EL (cell line): ENCODE measurements around the gene RCN2.
"Not testable (repeated sequence)": the region's sequence is repeated elsewhere in the genome, so short reads cannot be mapped to it uniquely, and the experiment has no call there.

Experiments
- DNase-seq: peaks from one replicate; pipeline ENCODE4 v3.0.0-alpha.2; 2016

RCN2 gene

DNA sequence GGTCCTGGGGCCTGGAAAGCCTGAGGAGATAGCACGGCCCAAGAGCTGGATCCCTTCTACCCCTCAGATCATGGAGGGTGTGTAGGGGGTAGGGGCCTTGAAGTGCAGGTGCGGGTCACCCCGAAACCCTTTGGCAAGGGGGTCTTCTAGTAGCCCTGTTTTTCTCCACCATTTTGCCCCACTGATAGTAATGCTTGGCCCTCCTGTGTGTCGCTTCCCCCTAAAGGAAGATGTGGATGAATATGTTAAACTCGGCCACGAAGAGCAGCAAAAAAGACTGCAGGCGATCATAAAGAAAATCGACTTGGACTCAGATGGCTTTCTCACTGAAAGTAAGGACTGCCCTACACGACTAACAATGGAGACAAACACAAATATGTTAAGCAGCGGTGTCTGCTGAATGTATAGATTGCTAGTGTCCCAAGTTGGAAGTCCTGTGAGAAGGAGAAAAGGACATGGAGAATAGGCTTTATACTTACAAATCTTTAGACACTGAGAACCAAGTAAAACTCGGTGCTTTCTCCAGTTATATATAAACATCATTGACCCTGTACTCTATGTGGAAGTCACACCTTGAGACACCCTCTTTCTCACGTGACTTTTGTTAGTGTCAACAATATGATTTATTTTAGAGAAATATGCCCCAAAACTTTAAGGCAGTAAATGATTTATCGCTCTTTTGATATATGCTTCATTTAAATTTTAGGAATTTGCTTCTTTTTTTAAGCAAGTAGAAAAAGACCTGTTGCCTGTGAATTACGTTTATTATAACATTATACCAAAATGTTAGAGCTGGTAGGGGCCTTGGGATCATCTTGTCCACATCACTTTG is 802 bp downstream of the RCN2 start:
- DNase-seq = peak; percentile 14

DNA sequence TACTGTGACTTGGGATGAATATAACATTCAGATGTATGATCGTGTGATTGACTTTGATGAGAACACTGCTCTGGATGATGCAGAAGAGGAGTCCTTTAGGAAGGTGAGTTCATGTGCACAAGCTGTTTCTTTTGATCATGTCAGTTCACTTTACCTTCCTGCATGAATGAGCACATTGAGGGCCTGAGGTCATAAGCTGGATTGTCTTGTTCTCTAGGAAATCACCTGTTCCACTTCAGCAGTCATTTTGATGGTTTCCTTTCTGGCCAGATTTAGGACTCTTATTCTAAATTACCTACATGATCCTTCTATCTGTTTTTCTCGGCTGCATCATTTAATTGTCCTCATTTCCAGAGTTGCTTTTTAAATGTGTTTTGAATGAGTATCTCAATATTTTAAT is 4.1 kb downstream of the RCN2 start:
- no peak for DNase-seq

DNA sequence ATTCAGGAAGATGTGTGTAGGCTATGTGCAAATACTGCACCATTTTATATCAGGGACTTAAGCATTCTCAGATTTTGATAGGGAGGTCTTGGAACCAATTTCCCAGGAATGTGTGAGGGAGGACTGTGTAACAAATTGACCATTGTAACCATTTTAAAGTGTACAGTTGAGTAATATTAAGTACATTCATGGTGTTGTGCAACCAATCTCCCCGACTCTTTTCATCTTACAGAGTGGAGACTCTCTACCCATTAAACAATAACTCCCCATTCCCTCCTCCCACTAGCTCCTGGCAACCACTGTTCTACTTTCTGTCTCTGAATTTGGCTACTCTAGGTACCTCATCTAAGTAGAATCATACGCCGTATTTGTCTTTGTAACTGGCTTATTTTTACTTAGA is 5.1 kb downstream of the RCN2 start:
- DNase-seq = no peak

DNA sequence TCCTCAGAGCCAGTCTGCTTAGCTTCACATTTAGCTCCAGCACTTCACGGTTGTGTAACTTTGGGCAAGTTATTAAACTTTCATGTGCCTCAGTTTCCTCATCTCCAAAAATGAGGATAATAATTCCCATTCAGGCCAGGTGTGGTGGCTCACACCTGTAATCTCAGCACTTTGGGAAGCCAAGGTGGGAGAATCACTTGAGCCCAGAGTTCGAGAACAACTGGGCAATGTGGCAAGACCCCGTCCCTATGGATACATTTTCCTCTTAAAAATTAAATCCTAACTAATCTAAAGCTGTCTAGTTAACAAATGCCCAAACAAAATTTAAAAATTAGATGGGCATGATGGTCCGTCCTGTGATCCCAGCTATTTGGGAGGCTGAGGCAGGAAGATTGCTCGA is 7.2 kb downstream of the RCN2 start:
- no peak for DNase-seq

DNA sequence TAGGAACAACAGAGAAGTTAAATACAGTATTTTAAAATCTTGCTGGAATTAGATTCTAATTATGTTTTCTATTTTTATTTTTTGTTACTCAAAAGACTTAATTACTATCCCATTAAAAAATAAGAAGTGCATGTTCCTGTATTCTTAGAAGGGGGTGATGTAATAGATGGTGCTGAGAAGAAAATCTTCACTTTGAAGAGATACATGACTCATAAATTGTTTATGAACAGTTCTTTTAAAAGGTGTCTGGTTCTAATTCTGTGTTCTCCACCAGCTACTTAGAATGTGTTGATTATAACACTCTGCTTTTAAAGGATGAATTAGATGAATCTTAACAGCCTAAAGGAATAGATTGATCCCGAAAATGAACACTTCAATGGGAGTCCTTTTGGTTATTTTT is 8.2 kb downstream of the RCN2 start:
- DNase-seq = no peak

DNA sequence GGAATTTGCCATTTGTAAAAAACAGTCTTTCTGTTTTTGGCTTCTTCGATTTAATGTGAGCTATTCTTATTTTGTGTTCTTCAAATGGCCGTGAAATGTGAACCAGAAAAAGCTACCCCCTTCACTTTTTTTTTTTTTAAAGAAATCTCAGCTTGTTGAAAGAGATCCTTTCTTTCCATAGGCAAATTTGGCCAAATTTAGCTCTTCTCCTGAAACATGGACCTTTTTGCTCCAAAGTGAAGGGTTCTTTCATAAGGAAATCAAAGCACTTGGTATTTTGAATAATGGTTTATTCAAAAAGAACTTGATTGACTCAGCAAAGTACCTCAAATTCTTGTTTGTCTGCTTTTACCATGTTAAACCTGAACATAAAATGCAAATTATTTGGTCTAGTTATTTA is 10.1 kb downstream of the RCN2 start:
- no peak for DNase-seq

DNA sequence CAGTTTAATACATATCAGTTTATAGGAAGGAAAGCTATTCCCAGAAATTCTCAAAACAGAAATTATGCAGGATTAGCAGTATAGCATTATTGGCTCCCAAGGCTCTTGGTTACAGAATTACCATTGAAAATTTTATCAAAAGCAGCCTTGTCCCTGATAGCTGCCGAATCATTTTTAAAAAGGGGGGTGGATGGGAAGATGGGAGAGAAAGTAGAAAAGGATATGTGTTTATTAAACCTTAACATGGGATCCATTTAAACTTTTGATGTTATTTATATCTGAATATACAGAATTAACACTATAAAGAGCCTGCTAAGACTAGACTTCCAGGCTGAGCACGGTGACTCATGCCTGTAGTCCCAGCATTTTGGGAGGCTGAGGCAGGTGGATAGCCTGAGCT is 10.8 kb downstream of the RCN2 start:
- DNase-seq = no peak

DNA sequence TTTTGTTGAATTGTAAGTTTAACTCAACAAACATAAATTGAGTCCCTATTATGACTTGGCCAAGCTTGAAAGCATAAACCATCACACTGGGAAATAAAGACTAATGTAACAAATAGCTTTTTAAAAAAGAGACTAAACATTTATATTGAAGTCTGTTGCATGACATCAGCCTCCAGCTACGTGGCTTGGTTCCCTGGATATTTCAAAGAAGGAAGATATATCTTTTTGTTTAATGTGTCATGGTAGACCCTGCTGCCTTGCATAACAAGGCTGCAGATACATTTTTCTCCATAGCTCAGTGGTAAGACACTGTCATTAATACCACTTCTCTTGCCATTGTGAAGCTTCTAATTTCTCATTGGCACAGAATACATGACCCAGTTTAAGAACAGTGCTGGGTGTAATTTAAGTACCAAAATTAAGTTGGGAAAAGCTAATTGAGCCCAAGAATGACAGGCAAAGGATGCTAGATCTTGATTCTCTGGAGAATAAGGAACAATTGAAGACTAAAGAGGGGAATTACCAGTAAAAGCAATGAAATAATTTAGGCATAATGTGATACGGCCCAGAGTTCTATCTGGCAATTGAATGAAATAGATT is 14.0 kb downstream of the RCN2 start:
- no peak for DNase-seq

DNA sequence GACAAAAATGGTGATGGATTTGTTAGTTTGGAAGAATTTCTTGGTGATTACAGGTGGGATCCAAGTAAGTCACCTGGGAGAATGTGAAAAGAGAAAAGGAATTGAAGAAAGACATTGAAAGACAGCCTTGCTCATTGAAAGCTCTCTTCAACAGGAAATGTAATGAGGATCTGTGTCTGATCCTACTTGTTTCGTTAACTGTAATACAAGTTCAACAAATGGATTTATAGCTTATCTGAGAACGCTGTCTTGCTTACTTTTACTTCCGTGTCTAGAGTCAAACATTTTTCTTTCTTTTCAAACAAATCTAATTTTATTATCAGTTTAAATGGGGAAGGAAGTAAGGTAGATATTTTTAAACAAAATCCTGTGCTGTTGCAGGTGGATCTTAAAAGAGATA is 15.9 kb downstream of the RCN2 start:
- DNase-seq = no peak

DNA sequence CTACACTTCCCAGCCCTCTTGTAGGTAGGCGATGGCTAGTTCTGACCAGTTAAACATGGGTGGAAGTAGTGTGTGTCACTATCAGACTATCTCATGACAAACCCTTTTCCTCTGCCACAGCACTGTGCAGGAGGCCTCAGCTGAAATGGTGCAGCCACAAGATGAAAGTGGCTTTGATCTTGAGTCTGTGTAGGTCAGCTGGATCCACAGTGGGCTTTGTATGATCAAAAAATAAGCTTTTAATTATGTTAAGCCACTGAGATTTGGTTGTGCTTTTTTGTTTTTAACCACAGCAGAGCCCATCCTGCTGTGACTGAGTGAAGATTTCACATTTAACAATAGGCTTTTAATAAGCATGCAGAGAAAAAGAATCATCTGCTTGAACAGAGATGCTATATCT is 19.7 kb downstream of the RCN2 start:
- no peak for DNase-seq

DNA sequence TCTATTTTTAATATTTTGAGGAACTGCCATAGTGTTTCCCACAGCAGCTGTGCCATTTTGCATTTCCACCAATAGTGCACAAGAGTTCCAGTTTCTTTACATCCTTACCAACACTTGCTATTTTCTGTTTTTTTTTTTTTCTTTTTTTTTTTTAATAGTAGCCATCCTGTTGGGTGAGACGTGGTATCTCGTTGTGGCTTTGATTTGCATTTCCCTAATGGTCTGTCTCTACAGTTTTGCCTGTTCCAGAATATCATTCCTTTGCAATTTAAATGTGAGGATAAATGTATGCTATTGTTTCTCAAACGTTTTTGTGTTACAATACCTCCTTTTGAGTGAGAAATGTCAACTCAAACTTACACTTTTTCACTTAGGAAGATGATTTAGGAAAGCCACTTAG is 22.4 kb downstream of the RCN2 start:
- no peak for DNase-seq

DNA sequence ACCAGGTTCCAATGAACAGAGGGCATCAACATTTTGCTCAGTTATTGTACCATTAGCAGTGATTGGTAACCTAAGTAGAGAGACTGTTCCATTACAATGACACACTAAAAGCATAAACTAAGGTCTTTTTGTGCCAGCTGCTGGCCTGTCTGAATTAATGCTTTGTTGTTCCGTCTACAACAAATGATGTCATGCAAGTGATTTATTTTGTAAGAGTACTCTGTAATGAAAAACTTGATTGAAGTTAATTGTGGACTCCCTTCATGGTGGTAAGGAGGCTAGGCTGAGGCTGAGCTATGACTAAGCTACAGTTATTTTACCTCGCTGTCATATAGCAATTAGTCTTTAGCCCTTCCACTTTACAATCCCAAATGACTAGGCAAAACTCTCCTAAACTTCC is 23.2 kb downstream of the RCN2 start:
- no peak for DNase-seq

DNA sequence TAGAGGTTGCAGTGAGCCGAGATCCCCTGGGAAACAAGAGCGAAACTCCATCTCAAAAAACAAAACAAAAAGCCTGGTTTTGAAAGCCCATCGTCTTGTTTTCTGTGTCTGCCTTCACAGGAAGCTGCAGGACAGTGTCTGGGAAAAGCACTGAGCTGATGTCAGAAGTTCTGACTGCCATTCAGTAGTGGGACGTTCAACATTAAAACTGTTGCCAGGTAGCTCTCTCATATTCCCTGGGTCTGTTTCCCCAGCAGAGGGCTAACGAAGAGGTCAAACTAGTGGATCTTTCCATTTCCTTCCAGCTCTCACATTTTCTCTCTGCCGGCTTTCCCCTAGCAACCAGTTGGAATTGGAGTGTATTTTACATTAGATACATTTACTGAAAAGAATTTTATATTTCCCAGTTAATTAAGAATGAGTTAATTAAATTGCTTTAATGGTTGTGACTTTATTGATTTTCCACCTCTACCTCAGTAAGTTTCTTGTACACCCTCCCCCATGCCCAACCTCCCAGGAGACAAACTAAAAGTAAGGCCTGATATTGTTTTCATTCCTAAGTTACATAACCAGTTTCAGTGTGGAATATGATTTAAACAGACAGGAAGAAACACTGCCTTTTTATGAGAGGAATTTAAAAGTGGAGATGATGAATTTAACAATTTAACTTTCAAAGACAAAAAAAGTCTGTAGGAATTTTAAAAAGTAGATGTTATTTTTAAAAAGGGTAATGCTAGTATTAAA is 29.9 kb downstream of the RCN2 start:
- no peak for DNase-seq

DNA sequence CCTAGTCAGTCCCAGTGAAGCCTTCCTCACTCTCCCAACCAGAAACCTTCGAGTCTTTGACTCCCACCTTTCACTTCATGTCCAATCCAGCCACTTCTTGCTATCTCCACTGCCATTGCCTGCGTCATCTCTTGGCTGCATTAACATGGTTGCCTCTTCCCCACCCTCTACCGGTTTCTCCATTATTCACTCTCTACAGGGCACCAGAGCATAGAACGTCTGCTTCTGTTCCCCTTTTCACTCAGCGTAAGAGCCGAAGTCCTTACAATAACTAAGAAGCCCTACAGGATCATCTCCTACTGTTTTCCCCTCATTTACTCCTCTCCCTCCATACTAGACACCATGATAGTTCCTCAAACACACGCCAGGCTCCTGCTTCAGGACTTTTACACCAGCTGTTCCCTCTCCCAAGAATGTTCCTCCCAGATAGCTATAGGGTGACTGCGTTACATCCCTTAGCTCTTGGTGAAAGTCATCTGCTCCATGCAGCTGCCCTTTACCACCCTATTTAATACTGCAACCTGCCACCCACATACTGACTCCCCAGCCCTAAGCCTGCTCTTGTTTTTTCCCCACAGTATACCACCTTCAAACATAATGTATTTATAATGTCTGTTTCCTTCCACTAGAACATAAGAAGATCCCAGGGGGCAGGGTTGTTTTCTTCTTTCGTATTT is 30.9 kb downstream of the RCN2 start:
- no peak for DNase-seq

DNA sequence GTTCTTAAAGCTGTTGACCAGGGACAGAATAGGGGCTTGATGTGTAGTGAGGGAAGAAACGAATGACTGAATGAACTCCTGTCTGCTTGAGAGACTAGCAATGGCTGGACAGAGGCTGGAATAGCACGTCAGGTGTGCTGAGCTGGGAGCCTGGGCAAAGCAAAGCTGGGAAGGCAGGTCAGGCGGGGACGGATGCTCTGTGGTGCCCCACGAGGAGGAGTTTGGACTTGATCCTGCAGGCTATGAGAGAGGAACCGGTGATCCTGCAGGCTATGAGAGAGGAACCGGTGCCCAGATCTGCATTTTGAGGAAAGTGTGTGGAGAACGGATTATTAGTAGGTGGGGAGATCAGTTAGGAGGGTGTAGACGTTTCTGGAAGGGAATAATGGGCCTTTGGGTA is 32.0 kb downstream of the RCN2 start:
- no peak for DNase-seq

DNA sequence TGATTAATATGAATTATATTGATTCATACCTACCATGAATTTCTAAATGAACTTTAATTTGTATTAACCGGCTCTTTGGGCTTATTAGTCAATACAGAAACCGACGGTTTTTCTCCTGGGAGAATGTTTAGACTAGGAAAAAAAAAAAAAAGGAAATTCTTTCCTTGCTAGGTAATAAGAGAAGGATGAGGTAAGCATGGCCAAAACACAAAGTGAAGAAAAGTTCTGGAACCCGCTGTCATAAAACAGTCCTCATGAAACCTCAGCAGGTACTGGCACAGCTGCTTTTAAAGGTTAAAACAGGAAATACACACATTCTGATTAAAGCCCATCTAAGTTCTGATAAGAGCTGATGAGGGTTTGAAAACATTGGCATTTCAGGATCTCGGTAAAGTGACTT is 32.6 kb downstream of the RCN2 start:
- DNase-seq = peak; percentile 14

DNA sequence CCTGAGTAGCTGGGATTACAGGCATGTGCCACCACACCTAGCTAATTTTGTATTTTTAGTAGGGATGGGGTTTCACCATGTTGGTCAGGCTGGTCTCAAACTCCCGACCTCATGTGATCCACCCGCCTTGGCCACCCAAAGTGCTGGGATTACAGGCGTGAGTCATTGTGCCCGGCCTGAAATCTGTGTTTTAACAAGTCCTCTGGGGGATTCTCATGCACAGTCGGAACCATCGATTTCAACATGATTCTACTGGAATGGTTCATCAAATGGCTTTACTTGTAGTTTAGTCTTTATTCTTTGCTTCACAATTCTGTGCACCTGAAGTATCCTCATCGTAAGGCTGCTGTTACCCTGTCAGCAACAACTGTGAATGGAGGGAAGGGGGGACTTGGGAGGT is 34.5 kb downstream of the RCN2 start:
- DNase-seq = not testable (repeated sequence)

DNA sequence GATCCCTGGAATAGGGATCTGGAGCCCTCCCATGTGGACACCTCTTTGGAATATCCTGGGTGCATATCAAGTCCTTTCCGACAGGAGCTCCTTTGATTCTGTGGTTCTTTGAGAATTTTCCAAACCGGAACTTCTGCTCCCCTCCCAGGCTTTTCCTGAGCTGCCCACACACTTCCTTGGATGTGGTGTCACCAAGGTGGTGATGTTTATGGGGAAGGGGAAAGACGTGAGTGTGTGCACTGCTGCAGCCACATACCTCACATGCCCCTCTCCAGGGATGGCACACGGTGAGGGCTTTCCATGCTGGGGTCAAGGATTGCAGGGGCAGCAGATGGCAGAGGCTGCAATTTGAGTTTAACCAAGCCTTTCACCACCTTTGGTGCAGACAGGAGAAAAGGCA is 35.5 kb downstream of the RCN2 start:
- no peak for DNase-seq

DNA sequence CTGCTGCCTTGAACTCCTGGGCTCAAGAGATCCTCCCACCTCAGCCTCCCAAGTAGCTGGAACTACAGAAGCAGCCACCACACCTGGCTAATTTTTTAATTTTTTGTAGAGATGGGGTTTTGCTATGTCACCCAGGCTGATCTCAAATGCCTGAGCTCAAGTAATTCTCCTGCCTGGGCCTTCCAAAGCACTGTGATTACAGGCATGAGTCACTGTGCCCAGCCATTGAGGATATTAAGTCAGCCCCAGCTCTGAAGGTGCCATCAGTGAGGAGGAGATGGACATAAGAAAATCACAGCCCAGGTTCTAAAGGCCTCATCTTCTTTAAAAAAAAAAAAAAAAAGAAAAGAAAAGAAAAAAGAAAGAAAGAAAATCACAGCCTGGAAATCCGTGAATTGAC is 36.8 kb downstream of the RCN2 start:
- peak; percentile 35 for DNase-seq

DNA sequence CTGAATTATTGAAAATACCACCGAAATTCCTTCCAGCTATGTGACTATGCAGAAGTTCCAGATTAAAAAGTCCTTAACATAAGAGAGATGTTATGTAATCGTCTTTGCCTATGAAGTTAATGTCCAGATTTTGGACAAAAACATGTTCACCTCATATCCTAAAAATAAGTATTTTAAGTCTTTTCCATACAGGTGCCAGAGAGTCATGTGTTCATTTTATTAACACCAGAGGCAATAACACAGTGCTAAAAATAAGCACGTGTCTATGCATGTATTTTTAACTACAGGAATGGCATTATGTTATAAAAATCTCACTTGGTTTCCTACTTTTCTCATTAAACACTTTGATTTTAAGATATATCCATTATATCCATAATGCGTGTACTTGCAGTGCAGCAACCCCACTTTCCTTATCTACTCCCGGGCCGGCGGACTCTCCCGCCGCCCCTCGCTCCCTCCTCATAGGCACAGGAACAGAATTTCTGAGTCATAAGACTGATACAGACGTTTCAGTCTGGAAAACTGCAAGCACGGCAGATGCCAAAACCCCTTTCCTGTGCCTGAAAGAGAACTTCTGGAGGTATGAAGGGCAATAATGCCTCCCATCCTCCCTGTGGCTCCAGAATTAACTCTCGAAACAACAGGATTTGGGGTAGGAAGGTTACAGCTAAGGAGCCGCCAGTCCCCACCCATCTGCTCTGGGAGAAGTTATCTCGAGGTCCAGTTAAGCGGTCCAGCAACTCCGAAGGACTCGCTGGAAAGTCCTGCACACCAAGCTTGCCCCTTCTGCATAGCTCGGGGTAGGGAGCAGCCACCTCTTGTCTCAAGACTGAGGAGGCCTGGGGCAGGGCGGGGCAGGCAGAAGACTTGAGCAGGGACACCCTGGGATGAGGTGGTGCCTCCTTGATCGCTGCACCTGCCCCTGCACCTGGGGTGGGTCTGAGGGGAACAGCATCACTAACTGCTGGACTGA is 41.1 kb downstream of the RCN2 start:
- no peak for DNase-seq

DNA sequence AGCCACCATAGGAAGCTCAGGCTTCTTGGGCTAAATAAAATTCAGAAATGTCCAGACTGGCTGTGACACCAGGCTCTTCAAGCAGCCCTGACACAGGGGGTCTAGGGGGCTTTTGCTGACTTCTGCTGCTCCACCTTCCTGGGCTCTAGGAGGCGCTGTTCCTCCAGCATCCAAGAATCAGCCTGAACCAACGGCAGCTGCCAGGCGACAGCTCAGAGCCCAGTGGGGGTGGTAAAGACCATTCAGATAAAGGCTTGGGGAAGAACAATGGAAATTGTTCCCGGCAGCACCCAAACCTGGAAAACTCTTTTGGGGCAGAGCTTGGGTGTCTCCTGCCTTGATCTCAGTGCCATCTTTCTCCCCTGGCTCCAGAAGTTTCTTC is 41.8 kb downstream of the RCN2 start:
- DNase-seq = peak; percentile 43

DNA sequence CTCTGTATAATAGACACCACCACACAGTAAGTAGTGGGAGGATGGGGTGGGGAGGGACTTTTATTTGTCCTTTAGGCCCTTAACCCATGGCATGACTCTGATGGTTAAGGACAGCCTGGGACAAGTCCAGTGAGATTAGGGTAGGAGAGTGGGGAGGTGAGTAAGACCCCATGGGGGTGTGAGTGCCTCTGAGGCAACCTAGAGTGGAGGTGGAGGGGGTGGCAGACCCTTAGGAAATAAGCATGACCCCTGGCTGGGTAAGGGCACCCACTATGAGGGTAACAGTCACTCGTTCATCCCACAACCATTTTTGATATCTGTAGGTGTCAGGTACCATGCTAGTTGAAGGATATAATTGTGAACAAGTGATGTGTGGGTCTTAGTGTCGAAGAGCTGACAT is 42.4 kb downstream of the RCN2 start:
- DNase-seq = no peak
